Nephron (organoid): Measurements from ENCODE around the gene ZFYVE16.
A peak's percentile ranks its signal among the peaks of the same experiment; 100 is the strongest.

Source experiments
- H3K27ac Mint-ChIP-seq, 3 experiments: 2 replicates each; pipeline ENCODE4 v1.8.0; 2020; ENCODE audit warnings: mixed read lengths in 3 of 3, mild to moderate bottlenecking in 2 of 3, moderate library complexity in 1 of 3
- H3K27me3 Mint-ChIP-seq: 2 replicates; pipeline ENCODE4 v1.8.0; 2021; ENCODE audit warnings: low read depth, mild to moderate bottlenecking, moderate library complexity, mixed read lengths
- H3K36me3 Mint-ChIP-seq: 2 replicates; pipeline ENCODE4 v1.8.0; 2020; ENCODE audit warnings: low read depth, mixed read lengths
- H3K4me1 Mint-ChIP-seq: 2 replicates; pipeline ENCODE4 v1.8.0; 2020; ENCODE audit warnings: mixed read lengths
- H3K4me3 Mint-ChIP-seq, 3 experiments: 2 replicates each; pipeline ENCODE4 v1.8.0; 2020; ENCODE audit warnings: mild to moderate bottlenecking in 3 of 3, mixed read lengths in 3 of 3, moderate library complexity in 2 of 3
- H3K9me3 Mint-ChIP-seq: 2 replicates; pipeline ENCODE4 v1.8.0; 2020; ENCODE audit warnings: mixed read lengths
- TF ChIP-seq, protein P1 (sequence below), 3 experiments: fragments of 200-600 bp; sonication (generic); IDR thresholded peaks; one replicate each; pipeline ENCODE4 v1.5.0; 2021; ENCODE audit warnings: antibody characterized with exemption in 3 of 3; ENCODE audit not compliant: unreplicated experiment in 3 of 3

The ZFYVE16 gene

DNA sequence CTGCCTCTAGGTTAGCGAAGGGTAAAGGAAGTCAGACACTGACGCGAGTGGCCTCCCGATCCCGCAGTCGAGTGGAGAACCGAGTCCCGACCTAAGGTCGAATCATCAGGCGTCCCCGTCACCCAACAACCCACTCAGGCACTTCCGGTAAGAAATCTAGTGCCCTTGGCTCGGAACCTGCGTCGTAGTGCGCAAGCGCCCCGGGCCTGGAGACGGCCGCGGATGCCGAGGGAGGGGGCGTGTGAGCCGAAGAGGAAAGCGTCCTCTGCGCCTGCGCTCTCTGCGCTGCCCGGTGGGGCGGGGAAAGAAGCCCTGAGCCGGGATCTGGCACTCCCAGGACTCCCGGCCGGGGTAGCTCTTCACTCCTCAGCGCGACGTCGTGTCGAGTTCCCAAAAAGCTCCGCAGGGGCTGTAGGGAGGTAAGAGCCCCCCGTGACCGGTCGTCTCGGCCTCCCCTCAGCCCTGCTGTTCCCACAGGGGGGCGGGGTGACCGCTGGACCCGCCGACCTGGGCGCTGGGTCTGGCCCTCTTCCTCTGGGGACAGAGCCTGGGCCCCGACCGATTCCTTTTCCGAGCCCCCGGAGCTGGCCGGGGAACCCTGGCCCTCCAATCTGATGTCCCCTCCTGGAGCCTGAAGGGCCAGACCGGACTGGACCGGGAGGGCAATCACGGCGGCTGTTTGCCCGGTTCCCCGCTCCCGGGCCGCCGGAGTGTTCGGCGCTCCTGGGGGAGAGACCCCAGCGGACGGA, at the start of gene ZFYVE16:
Gene ZFYVE16, plus strand, starts transcription at position 330 of the 749 bp plus-strand sequence. CDS start 26,084 bp downstream, outside the sequence.
- no peaks in the 10 kb centered on the region for H3K9me3 Mint-ChIP-seq
- H3K27ac Mint-ChIP-seq, result peak within 1 kb of the TSS; percentile 98 to 100 (median 99)
- H3K27me3 Mint-ChIP-seq, result no peaks in the 10 kb centered on the region
- H3K4me3 Mint-ChIP-seq, result peak within 1 kb of the TSS; percentile 88 to 97 (median 93)
- H3K36me3 Mint-ChIP-seq, result peaks cover 15% of the 10 kb centered on the region
- H3K4me1 Mint-ChIP-seq, result peaks cover 23% of the 10 kb centered on the region
- TF ChIP-seq, protein P1, sequence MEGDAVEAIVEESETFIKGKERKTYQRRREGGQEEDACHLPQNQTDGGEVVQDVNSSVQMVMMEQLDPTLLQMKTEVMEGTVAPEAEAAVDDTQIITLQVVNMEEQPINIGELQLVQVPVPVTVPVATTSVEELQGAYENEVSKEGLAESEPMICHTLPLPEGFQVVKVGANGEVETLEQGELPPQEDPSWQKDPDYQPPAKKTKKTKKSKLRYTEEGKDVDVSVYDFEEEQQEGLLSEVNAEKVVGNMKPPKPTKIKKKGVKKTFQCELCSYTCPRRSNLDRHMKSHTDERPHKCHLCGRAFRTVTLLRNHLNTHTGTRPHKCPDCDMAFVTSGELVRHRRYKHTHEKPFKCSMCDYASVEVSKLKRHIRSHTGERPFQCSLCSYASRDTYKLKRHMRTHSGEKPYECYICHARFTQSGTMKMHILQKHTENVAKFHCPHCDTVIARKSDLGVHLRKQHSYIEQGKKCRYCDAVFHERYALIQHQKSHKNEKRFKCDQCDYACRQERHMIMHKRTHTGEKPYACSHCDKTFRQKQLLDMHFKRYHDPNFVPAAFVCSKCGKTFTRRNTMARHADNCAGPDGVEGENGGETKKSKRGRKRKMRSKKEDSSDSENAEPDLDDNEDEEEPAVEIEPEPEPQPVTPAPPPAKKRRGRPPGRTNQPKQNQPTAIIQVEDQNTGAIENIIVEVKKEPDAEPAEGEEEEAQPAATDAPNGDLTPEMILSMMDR (IDR thresholded peaks at IDR 0.05; ENCODE audit: unreplicated experiment in 3 of 3), result peak; percentile 42 to 45 (median 43)

DNA sequence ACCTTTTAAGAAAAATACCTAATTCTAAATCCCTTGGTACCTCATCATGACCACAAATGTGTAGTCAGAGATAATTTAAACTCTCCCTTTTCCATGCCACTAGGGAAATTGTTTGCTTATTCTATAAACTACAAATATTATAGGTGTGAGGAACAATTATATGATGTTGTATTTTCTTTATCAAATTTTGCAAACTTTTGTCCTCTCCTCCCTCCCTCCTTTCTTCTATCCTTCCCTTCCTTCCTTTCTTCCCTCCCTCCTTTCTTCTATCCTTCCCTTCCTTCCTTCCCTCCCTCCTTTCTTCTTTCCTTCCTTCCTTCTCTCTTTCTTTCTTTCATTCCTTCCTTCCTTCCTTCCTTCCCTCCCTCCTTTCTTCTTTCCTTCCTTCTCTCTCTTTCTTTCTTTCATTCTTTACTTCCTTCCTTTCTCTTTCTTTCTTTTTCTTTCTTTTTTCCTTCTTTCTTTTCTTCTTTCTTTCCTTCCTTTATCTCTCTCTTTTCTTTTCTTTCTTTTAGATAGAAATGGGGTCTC, 46.9 kb upstream of the ZFYVE16 start:
- Mint-ChIP-seq H3K4me3 (no peak overlapping the region), H3K27me3 (no peaks in the 10 kb centered on the region), H3K9me3 (no peaks in the 10 kb centered on the region), H3K4me1 (no peaks in the 10 kb centered on the region), H3K36me3 (no peaks in the 10 kb centered on the region), H3K27ac (no peak overlapping the region)
- TF ChIP-seq, protein P1 (IDR thresholded peaks at IDR 0.05; ENCODE audit: unreplicated experiment in 3 of 3), result no peak

- Mint-ChIP-seq H3K27ac (no peak overlapping the region), H3K4me3 (no peak overlapping the region), H3K4me1 (no peaks in the 10 kb centered on the region), H3K9me3 (no peaks in the 10 kb centered on the region), H3K36me3 (no peaks in the 10 kb centered on the region), H3K27me3 (no peaks in the 10 kb centered on the region)
- TF ChIP-seq, protein P1 (IDR thresholded peaks at IDR 0.05; ENCODE audit: unreplicated experiment in 3 of 3), result no peak
Measured at GRCh38 chr5:80364892-80365291, 43.0 kb upstream of the ZFYVE16 start.

DNA sequence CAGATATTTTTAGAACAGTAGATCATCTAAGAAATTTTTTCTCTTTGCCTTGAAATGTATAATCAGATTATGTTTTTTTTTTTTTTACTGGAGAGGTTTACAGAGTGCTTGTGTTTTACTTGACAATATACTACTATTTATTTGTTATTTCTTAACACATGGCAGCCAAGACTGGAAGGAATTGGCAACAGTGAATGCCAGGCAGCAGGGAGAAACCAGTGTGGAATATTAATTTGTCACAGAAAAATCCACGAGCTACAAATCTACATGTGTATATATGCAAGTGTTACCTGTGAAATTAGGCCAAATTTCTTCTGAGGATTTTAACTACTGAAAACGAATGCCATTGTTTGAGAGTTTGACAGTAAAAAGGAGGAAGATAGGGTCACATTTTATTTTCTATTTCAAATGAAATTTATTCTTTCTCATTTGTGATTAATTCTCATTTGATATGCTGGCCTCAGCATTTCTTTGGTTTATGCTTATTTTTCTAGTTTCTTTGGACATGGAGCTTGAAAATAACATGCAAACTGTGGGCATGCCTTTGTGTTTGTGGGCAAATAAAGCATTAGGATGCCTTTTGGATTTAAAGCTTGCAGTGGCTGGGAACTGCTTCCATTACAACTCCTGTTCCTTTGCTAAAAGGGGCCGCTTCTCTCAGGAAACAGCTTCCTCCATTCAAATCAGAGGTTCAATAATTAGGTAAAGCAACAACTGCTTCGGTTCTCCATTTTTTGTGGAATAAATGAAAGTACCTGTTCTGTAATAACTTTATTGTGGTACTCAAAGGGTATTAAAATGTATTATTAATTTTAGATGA, 39.0 kb upstream of the ZFYVE16 start:
- no peaks in the 10 kb centered on the region for H3K36me3 Mint-ChIP-seq
- no peaks in the 10 kb centered on the region for H3K27me3 Mint-ChIP-seq
- TF ChIP-seq, protein P1 (IDR thresholded peaks at IDR 0.05; ENCODE audit: unreplicated experiment in 3 of 3), result no peak
- H3K4me3 Mint-ChIP-seq, result no peak overlapping the region
- no peak overlapping the region for H3K27ac Mint-ChIP-seq
- peaks cover 6% of the 10 kb centered on the region for H3K9me3 Mint-ChIP-seq
- H3K4me1 Mint-ChIP-seq, result no peaks in the 10 kb centered on the region

GRCh38 chr5:80369521-80369920, 38.3 kb upstream of the ZFYVE16 start:
- H3K9me3 Mint-ChIP-seq, result peaks cover 6% of the 10 kb centered on the region
- TF ChIP-seq, protein P1 (IDR thresholded peaks at IDR 0.05; ENCODE audit: unreplicated experiment in 3 of 3), result no peak

More at GRCh38 chr5:80369521-80369920, 38.3 kb upstream of the ZFYVE16 start:
- Mint-ChIP-seq H3K27me3 (no peaks in the 10 kb centered on the region), H3K36me3 (no peaks in the 10 kb centered on the region), H3K27ac (no peak overlapping the region), H3K4me1 (no peaks in the 10 kb centered on the region), H3K4me3 (no peak overlapping the region)
